ENCODE data around the gene AIFM2. TPM values are rescaled to one million over a fixed set of nuclear protein-coding genes. Genes with fewer than 3 reads are reported as not detected.
"Not testable (repeated sequence)": the region's sequence is repeated elsewhere in the genome, so short reads cannot be mapped to it uniquely, and the experiment has no call there.

AIFM2 gene
- polyA plus RNA-seq, 1 donor from 2014 or later = 4.0 TPM

GRCh38 chr10:70101068-70101562 lies 31.5 kb downstream of the AIFM2 start:
- H3K9me3 Mint-ChIP-seq, H3K4me3 Mint-ChIP-seq, H3K4me1 Mint-ChIP-seq, H3K36me3 Mint-ChIP-seq, H3K27me3 Mint-ChIP-seq: not testable (repeated sequence)
- H3K27ac Mint-ChIP-seq = peak overlapping the region in 1 of 3 donors; percentile 71

GRCh38 chr10:70098271-70098670 lies 34.4 kb downstream of the AIFM2 start:
- Mint-ChIP-seq H3K27ac (no peak overlapping the region), H3K4me1 (no peaks in the 10 kb centered on the region), H3K27me3 (peaks cover 5% of the 10 kb centered on the region), H3K9me3 (peaks cover 0 to 4% (median 0%) of the 10 kb centered on the region in 3 donors), H3K36me3 (no peaks in the 10 kb centered on the region), H3K4me3 (no peak overlapping the region)

- H3K9me3 Mint-ChIP-seq = peaks cover 0 to 4% (median 0%) of the 10 kb centered on the region in 3 donors
- no peaks in the 10 kb centered on the region for H3K36me3 Mint-ChIP-seq
- H3K27ac Mint-ChIP-seq = no peak overlapping the region
- H3K4me3 Mint-ChIP-seq = no peak overlapping the region
- H3K27me3 Mint-ChIP-seq = peaks cover 5% of the 10 kb centered on the region
- H3K4me1 Mint-ChIP-seq = no peaks in the 10 kb centered on the region
Measured at GRCh38 chr10:70097459-70097858, 35.2 kb downstream of the AIFM2 start.

DNA sequence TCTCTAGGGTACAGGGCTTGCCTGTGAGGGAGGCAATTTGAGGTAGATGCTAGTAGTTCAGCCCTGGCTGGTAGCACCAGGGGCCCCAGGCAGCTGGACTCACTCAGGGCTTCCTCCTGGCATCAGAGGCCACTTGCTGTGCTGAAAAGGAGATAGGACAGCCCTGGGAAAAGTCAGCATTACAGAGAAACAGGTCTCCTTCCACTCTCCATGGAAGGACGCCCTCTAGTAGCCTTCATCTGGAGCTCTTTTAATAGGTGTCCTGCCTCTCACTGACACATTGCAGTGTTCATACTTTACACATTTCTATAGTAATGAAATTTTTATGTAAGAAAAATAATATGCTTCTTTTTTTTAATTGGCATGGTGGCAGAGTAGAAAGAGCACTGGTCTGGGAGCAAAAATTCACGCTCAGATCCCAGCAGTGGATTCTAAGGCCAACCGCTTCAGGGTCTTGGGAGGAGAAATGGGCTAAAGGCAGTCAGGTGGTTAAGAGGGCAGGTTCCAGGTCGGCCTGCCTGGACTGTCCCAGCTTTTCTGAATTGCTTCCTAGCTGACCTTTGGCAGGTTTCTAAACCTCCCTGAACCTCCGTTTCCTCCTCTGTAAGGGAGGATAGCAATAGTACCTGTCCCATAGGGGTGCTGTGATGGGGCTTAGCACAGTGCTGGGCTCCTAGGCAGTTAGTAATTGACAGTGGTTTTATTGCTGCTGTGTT lies 35.8 kb downstream of the AIFM2 start:
- Mint-ChIP-seq H3K4me3 (no peak overlapping the region), H3K36me3 (no peaks in the 10 kb centered on the region), H3K4me1 (no peaks in the 10 kb centered on the region), H3K9me3 (peaks cover 0 to 4% (median 0%) of the 10 kb centered on the region in 3 donors), H3K27ac (no peak overlapping the region), H3K27me3 (peaks cover 5% of the 10 kb centered on the region)

- peaks cover 5% of the 10 kb centered on the region for H3K27me3 Mint-ChIP-seq
- H3K36me3 Mint-ChIP-seq = no peaks in the 10 kb centered on the region
- H3K9me3 Mint-ChIP-seq = no peaks in the 10 kb centered on the region
- H3K4me1 Mint-ChIP-seq = no peaks in the 10 kb centered on the region
- H3K27ac Mint-ChIP-seq = no peak overlapping the region
- H3K4me3 Mint-ChIP-seq = no peak overlapping the region
Measured at GRCh38 chr10:70096016-70096704, 36.5 kb downstream of the AIFM2 start.

GRCh38 chr10:70094250-70094649 lies 38.4 kb downstream of the AIFM2 start:
- no peak overlapping the region for H3K4me3 Mint-ChIP-seq
- H3K27ac Mint-ChIP-seq = no peak overlapping the region
- H3K27me3 Mint-ChIP-seq = peaks cover 7% of the 10 kb centered on the region
- no peaks in the 10 kb centered on the region for H3K4me1 Mint-ChIP-seq
- H3K9me3 Mint-ChIP-seq = no peaks in the 10 kb centered on the region
- no peaks in the 10 kb centered on the region for H3K36me3 Mint-ChIP-seq

GRCh38 chr10:70093335-70093944 lies 39.2 kb downstream of the AIFM2 start:
- Mint-ChIP-seq H3K36me3 (no peaks in the 10 kb centered on the region), H3K4me3 (no peak overlapping the region), H3K4me1 (no peaks in the 10 kb centered on the region), H3K27ac (no peak overlapping the region), H3K27me3 (peaks cover 7% of the 10 kb centered on the region), H3K9me3 (no peaks in the 10 kb centered on the region)

DNA sequence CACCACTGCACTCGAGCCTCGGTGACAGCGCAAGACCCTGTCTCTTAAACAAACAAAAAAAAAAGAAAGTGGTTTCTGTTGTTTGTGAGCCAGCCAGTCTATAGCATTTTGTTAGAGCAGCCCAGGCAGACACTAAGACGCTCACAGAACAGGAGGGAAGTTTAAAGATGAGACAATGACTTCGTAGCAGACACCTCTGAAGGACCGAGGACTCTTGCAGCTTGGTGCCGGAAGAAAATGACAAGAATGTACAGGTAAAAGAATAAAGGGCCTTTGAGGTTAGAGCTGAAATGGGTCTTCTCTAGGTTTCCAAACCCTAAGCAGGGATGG lies 40.3 kb downstream of the AIFM2 start:
- Mint-ChIP-seq H3K4me1 (no peaks in the 10 kb centered on the region), H3K27ac (peak overlapping the region in 2 of 3 donors; percentile 13 to 67), H3K36me3 (no peaks in the 10 kb centered on the region), H3K9me3 (no peaks in the 10 kb centered on the region), H3K4me3 (peak overlapping the region in 2 of 4 donors; percentile 28 to 88), H3K27me3 (peaks cover 5% of the 10 kb centered on the region)

DNA sequence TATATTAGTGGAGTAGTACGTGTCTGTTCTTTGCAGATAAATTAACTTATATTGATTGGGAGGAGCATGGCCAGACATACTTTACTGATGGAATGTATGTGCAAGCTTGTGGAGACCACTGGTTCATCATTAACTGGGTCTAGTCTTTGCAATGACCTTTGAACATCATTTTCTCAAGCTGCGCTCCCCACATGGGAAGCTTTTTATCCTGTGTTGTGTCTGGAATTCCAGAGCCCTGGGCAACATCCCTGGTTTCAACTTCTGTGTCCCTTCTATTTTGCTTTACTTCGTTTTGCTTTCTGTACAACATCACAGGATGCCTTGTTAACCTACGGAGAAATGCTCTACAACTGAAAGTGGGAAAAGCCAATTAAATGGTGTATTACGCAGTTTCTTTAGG lies 41.7 kb downstream of the AIFM2 start:
- H3K27me3 Mint-ChIP-seq = peaks cover 4% of the 10 kb centered on the region
- no peak overlapping the region for H3K27ac Mint-ChIP-seq
- no peaks in the 10 kb centered on the region for H3K4me1 Mint-ChIP-seq
- H3K9me3 Mint-ChIP-seq = no peaks in the 10 kb centered on the region
- H3K36me3 Mint-ChIP-seq = no peaks in the 10 kb centered on the region
- H3K4me3 Mint-ChIP-seq = no peak overlapping the region

GRCh38 chr10:70090013-70090412 lies 42.6 kb downstream of the AIFM2 start:
- H3K4me3 Mint-ChIP-seq = no peak overlapping the region
- H3K9me3 Mint-ChIP-seq = no peaks in the 10 kb centered on the region
- no peaks in the 10 kb centered on the region for H3K36me3 Mint-ChIP-seq
- H3K4me1 Mint-ChIP-seq = no peaks in the 10 kb centered on the region
- H3K27ac Mint-ChIP-seq = no peak overlapping the region
- H3K27me3 Mint-ChIP-seq = peaks cover 4% of the 10 kb centered on the region

GRCh38 chr10:70088308-70088698 lies 44.3 kb downstream of the AIFM2 start:
- Mint-ChIP-seq H3K27me3 (peaks cover 2% of the 10 kb centered on the region), H3K4me3 (no peak overlapping the region), H3K36me3 (no peaks in the 10 kb centered on the region), H3K9me3 (no peaks in the 10 kb centered on the region), H3K4me1 (no peaks in the 10 kb centered on the region), H3K27ac (no peak overlapping the region)

- peaks cover 2% of the 10 kb centered on the region for H3K27me3 Mint-ChIP-seq
- H3K9me3 Mint-ChIP-seq = no peaks in the 10 kb centered on the region
- H3K4me1 Mint-ChIP-seq = no peaks in the 10 kb centered on the region
- no peak overlapping the region for H3K4me3 Mint-ChIP-seq
- H3K36me3 Mint-ChIP-seq = no peaks in the 10 kb centered on the region
- H3K27ac Mint-ChIP-seq = no peak overlapping the region
Measured at GRCh38 chr10:70087616-70088307, 44.9 kb downstream of the AIFM2 start.

GRCh38 chr10:70085975-70086613 lies 46.5 kb downstream of the AIFM2 start:
- no peak overlapping the region for H3K4me3 Mint-ChIP-seq
- peaks cover 2% of the 10 kb centered on the region for H3K27me3 Mint-ChIP-seq
- H3K4me1 Mint-ChIP-seq = no peaks in the 10 kb centered on the region
- no peaks in the 10 kb centered on the region for H3K36me3 Mint-ChIP-seq
- H3K9me3 Mint-ChIP-seq = no peaks in the 10 kb centered on the region
- H3K27ac Mint-ChIP-seq = no peak overlapping the region

DNA sequence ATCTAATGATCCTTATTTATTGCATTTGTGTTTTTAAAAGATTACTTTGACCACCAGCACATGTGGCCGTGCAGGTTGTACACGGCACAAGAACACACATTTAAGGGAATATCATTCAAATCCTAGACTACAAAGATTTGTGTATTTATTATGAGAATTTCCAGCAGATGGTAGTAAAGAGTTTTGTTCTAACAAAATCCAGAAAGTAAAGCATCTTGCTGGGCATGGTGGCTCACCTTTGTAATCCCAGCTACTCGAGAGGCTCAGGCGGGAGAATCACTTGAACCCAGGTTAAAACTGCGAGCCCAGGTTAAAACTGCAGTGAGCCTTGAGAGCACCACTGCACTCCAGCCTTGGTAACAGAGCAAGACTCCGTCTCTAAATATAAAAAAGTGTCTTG lies 48.4 kb downstream of the AIFM2 start:
- Mint-ChIP-seq H3K4me3 (no peak overlapping the region), H3K36me3 (no peaks in the 10 kb centered on the region), H3K27me3 (peaks cover 6% of the 10 kb centered on the region), H3K9me3 (no peaks in the 10 kb centered on the region), H3K4me1 (peaks cover 0 to 3% (median 0%) of the 10 kb centered on the region in 3 donors), H3K27ac (no peak overlapping the region)

GRCh38 chr10:70080789-70081188 lies 51.8 kb downstream of the AIFM2 start:
- H3K4me3 Mint-ChIP-seq, H3K36me3 Mint-ChIP-seq, H3K27me3 Mint-ChIP-seq, H3K27ac Mint-ChIP-seq, H3K4me1 Mint-ChIP-seq, H3K9me3 Mint-ChIP-seq: not testable (repeated sequence)
